GM18951 (cell line): ENCODE data around the gene AGBL4.
"Not testable (repeated sequence)": the region's sequence is repeated elsewhere in the genome, so short reads cannot be mapped to it uniquely, and the experiment has no call there.

ENCODE experiments used
- POLR2A ChIP-seq: IDR thresholded peaks from 4 replicates; pipeline ENCODE4 v1.6.1; 2011; ENCODE audit warnings: mild to moderate bottlenecking; ENCODE audit not compliant: insufficient read length, insufficient read depth; ENCODE audit errors: extremely low read depth
- in situ Hi-C: fragments of 300-500 bp; cut with MboI; formaldehyde crosslinking; loops from one replicate; pipeline ENCODE4 v1.12.0; 2022; ENCODE audit warnings: low sequenced_read_pairs, mixed read lengths, inconsistent platforms; ENCODE audit not compliant: unreplicated experiment

AGBL4 gene

GRCh38 chr1:48552903-48553606 is 1470.7 kb downstream of the AGBL4 start:
- TF ChIP-seq POLR2A: no peak
- in situ Hi-C loops: no loop called here

GRCh38 chr1:48552420-48552819 is 1471.3 kb downstream of the AGBL4 start:
- TF ChIP-seq POLR2A: no peak
- in situ Hi-C loops: no loop called here

GRCh38 chr1:48548985-48549384 is 1474.8 kb downstream of the AGBL4 start:
- in situ Hi-C loops: no loop called here
- no peak for TF ChIP-seq POLR2A

DNA sequence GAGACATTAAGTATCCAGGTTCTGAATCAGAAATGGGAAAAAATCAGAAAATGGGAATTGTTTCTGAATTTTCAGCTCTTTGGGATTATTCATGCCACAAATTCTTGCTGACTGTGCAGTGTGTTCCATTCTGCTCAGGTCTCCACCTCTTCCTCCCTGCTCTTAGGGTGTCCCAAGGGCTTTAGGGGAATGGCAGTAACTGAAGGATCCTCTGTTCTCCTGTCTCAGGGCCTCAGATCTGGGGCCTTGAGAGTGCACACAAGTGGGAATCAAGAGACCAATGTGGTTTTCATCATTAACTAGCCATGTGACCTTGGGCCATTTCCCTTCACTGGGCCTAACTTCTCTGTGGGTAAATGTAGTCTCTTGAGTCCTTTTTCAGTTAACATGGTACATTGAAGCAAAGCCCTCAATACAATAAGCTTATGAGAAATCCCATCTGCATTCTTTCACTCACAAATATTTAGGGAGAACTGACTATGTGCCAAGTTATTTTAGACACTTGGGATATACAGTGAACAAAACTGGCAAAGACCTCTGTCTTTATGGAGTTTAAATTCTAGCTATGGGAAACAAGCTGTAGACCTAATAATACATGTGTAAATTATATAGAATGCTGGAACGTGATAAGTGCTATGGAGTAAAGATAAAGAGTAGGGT is 1476.1 kb downstream of the AGBL4 start:
- no peak for TF ChIP-seq POLR2A
- in situ Hi-C loops: no loop called here

DNA sequence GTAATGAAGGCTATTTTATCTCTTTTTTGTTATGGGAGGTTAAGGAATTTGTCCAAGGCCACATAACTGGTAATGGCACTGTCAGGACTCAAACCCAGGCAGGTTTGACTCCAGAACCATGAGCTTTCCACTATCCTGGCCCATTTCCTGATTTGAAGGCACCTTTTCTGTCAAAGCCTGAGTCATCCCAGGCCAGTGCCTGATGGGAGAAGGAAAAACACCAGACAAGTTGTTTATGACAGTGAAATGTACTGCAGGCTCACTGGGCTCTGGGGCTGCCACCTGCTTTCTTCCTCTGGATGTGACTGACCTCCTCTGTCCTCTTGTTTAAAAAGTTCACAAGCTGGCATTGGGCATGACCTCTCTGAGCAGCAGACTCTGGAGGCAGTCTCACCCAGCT is 1479.9 kb downstream of the AGBL4 start:
- in situ Hi-C loops: no loop called here
- TF ChIP-seq POLR2A: no peak

DNA sequence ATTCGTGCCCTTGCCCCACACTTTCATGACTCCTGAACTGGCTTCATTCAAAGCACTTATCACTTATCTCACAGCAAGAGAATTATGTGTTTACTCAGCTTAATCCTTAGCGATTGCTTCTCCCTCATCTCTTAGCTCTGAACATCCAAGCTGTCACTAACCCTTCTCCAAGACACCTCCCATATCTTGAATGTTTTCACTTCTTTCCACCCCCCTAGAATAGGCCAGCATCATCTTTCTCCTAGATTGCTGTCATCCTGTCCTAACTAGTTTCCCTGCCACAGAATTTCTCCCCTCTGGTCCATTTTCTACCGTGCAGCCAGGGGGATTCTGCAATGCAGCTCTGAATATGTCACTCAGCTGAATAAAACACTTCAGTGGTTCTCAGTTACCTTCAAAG is 1483.2 kb downstream of the AGBL4 start:
- no peak for TF ChIP-seq POLR2A
- in situ Hi-C loops: no loop called here

- no peak for TF ChIP-seq POLR2A
- in situ Hi-C loops: no loop called here
These were observed 1487.3 kb downstream of the AGBL4 start for GRCh38 chr1:48536477-48536876.

- in situ Hi-C loops: no loop called here
- no peak for TF ChIP-seq POLR2A
These were observed 1490.8 kb downstream of the AGBL4 start for GRCh38 chr1:48532976-48533375.

GRCh38 chr1:48530727-48531351 is 1492.9 kb downstream of the AGBL4 start:
- in situ Hi-C loops: no loop called here
- TF ChIP-seq POLR2A: no peak

DNA sequence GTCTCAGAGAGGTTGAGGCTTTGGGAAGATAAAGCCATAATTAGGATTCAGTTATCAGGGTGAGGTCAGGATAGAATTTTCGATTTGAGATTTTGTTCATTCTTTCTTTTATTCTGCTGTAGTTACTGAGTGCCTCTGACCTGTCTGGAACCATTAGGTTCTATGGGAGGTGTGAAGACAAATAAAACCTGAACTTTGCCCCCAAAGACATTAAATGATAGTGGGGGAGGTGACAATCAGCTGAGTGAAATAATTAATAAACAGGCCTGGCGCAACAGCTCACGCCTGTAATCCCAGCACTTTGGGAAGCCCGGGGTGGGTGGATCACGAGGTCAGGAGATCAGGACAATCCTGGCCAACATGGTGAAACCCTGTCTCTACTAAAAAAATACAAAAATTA is 1496.7 kb downstream of the AGBL4 start:
- in situ Hi-C loops: no loop called here
- no peak for TF ChIP-seq POLR2A

- TF ChIP-seq POLR2A: no peak
- in situ Hi-C loops: no loop called here
These were observed 1497.6 kb downstream of the AGBL4 start for GRCh38 chr1:48526008-48526710.

GRCh38 chr1:48524892-48525467 is 1498.8 kb downstream of the AGBL4 start:
- in situ Hi-C loops: no loop called here
- no peak for TF ChIP-seq POLR2A

- in situ Hi-C loops: no loop called here
- no peak for TF ChIP-seq POLR2A
These were observed 1500.2 kb downstream of the AGBL4 start for GRCh38 chr1:48523558-48523957.

GRCh38 chr1:48519896-48520295 is 1503.9 kb downstream of the AGBL4 start:
- in situ Hi-C loops: not testable (repeated sequence)
